Activated naive CD4-positive, alpha-beta T cell treated with Interleukin-2 at 50 U/mL for 16 hours (primary cell): ENCODE data around the gene INPP5A.

Experiments
- DNase-seq: peaks from one replicate; pipeline ENCODE4 v3.0.0-alpha.2; 2020

The INPP5A gene

DNA sequence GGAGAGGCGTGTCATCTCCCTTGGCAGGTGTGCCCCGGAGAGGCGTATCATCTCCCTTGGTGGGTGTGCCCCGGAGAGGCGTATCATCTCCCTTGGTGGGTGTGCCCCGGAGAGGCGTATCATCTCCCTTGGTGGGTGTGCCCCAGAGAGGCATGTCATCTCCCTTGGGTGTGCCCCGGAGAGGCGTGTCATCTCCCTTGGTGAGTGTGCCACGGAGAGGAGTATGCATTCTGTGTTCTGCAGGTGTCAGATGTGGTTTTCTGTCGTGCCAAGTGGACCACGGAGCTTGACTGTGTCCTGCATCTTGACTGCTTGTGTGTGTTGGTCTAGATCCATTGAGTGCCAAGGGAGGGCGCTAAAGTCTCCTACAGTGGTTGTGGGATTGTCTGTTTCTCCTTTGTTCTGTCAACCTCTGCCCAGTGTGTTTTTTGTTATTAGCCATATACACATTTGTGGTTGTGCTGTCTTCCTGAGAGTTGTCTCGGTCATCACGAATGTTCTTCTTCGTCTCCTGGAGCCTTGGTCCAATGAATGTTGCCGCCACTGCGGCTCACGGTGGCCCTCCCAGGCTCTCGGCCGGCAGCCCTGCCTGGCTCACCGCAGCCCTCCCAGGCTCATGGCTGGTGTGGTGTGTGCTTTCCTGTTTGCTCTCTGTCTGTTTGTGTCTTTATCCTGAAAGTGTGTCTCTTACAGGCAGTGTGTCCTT lies 96.8 kb downstream of the INPP5A start:
- DNase-seq = no peak

DNA sequence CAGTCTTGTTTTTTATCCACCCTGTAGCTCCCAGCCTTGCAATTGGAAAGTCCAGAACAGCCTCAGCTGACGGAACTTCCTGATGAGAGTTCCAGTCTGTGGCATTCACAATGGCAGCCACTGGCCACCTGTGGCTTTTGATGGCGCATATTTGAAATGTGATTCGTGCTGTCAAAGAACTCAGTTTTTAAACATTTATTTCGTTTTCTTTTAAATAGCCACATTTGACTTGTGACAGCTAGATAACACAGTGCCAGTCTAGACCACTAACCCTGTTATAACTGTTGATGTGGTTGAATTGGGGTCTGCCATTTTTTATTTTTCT lies 97.3 kb downstream of the INPP5A start:
- no peak for DNase-seq

DNA sequence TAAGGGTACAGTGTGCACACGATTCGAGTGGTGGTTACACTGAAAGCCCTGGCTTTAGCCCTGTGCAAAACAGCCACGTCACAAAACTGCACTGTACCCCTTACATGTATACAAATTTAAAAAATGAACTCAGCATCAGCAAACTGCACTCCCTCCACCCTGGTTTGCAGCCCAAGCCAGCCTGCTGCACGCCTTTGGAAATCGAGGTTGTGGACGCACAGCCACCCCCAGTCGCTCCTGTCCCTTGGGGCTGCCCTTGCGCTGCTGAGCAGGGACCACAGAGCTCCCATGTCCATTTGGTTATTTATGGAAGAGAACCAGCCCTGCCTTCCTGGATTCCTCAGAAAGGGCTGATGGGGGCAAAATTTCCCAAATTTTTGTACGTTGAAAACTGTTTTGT lies 98.8 kb downstream of the INPP5A start:
- no peak for DNase-seq

DNA sequence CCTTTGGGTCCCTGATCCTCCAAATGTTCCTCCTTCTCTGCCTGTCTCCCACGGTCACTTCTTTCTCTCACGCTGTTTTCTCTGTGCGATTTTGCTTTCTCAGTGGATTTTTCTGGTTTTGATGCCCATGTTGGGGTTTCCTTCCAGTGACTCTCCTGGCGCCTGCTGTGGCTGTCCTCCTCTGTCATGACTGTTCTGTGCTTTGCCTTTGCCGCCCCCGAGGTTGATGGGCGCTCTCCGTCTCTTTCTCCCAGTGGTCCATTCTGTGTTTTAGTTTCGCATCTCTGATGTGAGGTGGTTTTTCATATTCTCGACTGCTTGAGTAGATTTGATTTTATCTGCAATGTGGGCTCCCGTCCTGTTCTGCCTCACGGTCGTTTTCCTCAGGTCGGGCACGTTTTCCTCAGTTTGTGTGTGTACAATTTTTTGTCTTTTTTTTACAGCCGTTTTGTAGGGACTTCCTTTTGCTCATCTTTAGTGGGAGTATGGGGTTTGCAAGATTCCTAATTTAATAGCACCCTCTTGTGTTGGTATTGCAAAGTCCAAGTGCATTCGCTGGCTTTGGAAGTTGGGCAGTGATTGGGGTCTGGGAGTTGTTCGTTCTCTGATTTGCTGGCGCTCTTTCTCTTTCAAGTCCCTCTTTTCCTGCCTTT lies 100.0 kb downstream of the INPP5A start:
- no peak for DNase-seq

DNA sequence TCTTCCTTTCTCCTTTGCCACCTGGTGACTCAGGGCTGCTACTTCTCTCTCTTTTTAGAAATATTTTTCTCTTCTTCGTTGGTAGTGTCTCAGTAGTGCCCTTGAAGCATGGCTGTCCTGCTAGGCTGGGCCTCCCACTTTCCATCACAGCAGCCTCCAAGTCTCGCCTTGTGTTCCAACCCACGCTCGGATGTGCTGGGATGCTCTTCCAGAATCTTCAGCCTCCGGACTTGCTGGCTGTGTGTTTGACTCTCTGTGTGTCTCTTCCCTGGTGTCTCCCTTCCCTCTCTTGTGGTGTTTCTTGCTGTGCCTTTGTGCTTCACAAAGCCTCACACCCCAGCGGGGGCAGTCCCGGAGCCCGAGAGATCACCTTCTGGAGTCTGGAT lies 100.5 kb downstream of the INPP5A start:
- no peak for DNase-seq

DNA sequence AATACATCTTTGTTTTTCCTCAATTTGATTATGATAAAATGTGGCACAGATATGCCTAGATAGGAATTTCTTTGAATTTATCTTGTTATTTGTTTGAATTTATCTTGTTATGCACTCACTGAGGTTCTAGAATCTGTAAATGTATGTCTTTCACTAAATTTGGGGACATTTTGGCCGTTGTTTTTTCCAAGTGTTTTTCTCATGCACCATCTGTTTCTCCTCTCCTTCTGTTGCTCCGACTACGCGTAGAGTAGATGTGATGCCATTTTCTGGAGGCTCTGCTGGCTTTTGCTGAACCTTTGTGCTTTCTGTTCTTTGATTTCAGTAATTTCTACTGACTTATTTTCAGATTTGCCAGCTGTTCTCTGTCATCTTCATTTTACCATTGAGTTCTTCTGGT lies 101.9 kb downstream of the INPP5A start:
- no peak for DNase-seq

DNA sequence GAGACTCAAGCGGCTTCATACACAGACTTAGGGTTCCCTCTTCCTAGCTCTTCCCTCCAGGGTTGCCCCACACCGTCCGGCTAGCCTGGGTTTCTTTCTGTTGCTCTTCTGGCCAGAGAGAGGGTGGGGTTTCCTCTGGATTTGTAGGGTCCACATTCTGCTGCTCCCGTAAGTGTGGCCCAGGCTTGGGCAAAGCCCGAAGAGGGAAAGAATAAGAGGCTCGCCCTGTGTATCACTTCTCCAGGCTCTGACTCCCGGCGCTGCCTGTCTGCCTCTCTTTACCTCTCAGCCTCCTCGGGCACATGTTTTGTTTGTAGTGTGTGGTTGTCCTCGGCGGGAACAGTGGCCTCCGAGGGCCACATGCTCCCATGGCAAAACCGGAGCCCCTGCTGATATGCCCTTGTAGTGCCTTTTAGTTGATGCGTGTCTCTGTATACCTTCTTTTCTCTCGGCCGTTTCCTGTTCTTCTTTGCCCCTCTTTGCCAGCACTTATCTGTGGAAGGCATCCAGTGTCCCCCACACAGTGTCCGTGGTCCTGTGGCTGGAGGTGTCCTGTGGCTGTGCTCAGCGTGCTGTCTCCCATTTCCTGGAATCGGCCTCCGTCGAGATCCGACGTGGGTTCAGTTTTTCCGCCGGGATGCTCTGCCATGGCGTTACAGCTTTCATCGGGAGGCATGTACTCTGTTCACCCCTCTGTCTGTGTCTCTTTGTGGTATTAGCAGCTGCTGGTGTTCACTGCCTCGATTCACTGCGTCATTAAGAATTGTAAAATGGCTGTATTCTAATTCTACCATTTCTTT lies 102.9 kb downstream of the INPP5A start:
- DNase-seq = no peak

DNA sequence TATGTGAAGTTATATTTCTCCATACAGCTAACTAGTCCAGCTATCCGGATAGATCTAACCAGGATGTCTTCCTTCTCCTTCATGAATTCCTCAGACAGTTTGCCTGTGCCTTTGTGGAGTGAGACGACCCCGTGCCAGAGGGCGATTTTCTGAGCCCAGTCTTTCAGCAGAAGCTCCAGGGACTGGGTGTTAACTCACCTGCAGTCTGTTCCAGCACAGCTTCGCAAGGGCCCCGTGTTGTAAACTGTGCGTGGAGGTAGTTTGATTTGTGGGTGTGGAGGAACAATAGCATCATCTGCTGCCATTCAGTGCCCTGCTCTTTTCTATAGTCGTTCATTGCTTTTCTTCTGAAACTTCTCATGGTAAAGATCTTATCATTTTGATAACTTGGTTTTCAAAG lies 103.8 kb downstream of the INPP5A start:
- no peak for DNase-seq

DNA sequence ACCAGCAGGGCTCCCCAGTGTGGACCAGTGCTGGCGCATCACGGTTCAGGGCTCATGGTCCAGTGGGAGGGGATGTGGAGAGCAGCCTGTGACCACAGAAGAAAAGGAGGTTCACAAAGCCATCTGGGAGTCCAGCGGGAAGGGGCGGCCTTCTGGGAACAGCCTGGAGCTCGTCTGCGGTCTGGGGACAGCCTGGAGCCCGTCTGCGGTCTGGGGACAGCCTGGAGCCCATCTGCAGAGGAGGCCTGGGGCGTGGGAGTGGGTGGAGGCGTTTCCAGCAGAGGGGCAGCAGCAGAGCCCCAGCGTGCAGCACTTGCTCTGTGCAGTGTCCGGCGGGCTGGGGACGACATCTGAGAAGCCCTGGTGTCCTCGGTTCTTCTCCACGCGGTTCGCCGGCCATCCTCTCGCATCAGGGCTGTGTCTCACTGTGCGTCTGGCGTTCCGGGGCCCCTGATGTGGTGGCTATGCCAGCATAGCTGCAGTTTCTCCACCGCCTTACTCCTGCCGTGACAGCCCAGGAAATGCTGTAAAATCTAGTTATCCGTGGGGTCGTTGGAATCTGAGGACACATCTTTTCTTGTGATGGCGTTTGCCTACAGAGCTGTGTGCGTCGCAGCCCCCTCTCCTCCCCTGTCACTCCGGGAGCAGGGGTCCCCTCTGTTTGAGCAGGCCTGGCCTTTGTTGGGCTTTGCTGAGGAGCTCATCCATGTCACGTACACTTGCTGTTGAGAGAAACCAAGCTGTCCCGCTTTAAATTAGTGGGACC lies 104.6 kb downstream of the INPP5A start:
- DNase-seq = no peak

DNA sequence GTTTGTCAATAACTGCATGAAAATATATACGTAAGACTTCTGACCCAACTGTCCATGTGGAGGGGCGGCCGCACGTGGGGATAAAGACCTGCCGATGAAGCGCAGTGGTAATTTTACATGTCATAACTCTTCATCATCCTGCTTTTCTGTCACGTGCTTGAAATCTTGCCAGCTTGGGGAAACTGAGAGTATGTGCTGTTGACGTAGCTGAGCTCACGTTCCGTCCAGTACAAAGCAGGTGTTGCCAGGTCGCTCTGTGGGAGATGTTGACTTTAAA lies 105.1 kb downstream of the INPP5A start:
- DNase-seq = no peak

DNA sequence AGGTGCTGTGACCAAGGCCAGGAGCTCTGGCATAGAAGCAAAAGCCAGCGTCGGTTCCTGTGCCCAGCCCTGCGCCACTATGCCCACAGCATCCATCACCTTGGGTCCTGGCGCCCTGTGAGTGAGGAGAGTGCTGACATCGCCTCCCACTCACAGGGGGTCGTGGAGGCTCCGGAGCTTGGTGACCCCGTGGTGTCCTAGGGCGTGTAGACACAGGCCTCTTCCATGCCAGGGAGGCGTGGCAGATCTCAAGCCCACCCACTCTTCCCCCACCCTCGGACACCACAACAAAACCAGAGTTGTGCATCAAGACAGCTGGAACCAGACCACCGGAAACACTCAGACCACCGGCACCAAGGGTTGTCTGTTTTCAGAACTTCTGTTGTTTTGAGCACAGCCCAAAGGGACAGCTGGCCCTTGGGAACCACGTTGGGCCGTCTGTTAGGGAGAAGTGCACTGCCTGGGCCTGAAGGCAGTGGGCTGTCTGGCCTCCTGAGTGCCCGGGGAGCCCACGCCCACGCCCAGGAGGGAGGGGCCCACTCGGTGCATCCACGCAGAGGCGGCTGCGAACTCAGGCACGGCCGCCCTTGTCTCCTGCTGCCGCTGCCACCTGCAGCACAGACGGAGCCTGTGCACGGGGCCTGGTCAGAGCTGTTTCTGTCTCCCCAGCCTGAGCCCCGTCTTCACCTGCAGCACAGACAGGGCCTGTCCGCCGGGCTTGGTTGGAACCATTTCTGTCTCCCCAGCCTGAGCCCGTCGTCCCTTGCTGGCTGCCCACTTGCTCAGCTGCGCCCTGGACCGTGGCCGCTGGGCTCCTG lies 106.3 kb downstream of the INPP5A start:
- no peak for DNase-seq

DNA sequence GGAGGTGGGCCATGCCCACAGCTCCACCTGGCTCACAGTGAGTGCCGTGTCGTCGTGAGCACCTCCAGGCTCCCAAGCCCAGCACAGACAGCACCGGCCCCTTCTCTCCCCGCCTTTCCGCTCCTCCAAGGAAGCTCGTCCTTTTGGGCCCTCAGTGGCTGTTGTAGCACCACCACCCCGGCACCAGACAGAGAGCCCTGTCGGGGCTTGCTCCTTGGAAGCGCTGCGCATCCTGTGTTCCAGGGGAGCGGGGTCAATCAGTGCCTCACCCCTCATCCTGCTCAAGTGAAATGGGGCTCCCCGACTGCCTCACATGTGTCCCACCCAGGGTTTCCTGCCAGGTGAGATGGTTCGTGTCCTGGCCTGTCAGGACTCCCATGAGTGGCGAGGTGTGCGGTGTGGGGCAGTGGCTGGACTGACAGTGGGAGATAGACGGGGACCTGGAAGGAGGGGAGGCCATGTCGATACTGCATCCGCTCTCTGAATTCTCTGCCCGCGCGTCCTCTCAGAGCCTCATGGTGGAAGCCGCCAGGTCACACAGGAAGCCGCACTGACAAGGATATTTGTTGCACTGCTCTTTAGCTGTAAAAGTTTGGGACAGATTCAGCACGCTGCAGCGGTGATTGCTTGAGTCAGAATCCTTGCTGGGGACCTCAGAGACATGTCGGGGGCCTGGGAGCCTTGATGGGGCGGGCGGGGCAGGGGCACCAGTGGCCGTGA lies 107.1 kb downstream of the INPP5A start:
- DNase-seq = no peak

DNA sequence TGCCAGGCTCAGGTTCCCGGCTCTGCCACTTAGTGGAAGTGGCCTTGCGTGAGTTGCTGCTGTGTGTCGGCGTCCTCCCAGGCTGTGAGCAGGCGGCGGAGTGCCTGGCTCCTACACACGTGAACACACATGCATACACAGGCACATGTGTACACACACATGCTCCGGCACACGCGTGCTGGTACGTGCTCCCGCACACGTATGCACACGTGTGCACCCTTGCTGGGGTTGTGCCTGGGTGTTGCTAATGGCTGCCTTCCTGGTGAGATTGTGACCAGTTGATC lies 107.6 kb downstream of the INPP5A start:
- DNase-seq = no peak

DNA sequence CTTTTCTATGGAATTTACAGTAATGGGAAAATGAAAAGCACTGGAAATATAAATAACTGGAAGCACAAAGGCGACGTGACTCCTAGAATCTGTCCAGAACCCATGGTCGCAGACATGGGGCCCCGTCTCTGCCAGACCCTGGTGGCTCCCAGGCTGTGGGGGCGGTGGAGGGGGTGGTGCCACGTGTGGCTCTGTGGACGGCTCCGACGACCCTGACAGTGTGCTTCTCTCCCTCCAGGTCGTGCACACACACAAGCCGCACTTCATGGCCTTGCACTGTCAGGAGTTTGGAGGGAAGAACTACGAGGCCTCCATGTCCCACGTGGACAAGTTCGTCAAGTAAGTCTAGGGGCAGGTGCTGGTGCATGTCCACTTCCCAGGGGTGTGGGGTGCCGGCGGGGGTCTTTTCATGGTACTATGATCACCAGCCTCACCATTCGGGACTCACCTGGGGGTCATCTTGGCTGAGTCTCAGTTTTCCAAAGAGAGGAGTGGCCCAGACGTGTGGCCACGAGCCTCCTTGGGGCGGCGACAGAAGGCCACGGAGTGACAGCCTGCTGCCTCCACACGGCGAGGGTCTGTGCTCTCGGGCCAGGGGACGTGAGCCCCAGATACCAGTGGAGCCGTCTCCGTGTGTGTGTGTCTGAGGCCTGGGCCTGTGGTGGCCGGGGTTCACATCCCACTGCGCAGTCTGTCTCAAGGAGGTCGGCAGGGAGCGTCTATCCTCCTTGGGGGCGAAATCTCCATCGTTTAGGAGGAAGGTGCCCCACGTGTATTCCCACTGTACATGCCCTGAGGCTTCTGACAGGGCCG lies 108.2 kb downstream of the INPP5A start:
- no peak for DNase-seq

DNA sequence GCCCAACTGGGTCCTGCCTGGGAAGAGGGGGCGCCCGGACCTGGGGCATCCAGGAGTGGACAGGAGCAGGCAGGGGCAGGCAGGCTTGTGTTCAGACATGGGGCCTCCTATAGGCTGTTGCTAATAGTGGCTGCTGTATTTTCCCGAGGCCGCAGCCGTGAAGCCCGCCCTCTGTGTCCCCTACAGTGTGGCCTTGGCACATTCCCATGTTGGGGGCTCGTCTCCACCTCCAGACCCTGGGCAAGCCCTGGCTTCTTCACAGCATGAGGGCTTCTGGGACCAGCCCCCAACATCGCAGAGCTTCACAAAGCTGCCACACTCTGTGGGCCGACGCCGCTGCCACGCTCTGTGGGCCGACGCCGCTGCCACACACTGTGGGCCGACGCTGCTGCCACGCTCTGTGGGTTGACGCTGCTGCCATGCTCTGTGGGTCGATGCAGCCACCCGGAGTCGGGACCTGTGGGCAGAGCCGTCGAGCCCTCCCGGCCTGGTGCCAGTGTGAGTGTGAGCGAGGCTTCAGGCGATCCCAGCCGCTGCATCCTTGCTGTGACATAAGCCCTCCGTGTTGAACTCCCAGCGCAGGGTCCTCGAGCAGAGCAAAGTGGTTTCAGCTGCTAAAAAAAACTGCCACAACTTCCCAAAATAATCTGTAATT lies 109.0 kb downstream of the INPP5A start:
- DNase-seq = no peak

DNA sequence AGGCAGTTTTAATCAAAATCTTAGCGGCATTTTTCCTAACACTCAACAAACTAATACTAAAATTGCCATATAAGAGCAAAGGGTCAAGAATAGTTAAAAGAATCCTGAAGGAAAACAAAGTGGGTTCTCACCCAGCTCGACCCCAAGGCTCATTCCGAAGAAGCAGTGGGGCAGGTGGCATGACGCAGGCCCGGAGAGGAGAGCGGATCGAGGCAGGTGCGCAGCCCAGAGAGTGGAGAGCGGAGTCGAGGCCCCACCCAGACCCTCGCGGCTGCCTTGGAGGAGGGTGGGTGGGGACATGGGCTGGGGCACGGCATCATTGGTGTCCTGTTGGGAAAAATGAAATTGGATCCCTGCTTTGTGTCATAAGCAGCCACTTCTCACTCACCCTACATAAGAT lies 109.8 kb downstream of the INPP5A start:
- DNase-seq = no peak

DNA sequence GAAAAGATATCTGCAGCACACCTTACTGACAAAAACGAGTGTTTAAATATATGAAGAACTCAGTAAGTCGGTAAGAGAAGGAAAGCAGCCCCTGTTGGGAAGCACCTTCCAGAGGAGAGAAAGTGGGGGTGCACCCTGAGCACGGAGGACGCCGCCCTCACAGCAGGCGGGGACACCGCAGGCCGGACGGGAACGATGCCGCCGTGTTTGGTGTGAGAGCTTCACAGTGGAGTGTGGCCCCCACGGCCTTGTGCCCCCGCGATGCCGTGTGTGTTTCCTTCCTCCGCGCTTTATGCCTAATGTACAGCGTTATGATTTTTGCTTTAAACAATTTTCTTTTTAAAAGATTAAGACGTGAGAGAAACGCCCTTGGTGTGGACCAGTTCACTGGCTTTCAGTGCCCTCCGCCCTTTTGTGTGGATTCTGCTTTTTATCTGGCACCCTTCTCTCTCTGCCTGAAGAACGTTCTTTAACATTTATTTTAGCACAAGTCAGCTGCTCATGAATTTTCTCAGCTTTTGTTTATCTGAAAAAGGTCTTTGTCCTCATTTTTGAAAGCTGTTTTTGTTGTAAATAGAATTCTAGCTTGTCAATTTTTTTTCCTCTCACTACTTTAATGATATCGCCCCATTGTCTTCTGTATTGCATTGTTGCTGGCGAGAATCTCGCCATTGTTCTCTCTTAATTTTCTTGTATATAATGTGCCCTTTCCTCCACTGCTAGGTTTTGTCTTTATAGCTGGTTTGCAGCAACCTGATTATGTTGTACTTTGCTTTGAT lies 110.7 kb downstream of the INPP5A start:
- no peak for DNase-seq

DNA sequence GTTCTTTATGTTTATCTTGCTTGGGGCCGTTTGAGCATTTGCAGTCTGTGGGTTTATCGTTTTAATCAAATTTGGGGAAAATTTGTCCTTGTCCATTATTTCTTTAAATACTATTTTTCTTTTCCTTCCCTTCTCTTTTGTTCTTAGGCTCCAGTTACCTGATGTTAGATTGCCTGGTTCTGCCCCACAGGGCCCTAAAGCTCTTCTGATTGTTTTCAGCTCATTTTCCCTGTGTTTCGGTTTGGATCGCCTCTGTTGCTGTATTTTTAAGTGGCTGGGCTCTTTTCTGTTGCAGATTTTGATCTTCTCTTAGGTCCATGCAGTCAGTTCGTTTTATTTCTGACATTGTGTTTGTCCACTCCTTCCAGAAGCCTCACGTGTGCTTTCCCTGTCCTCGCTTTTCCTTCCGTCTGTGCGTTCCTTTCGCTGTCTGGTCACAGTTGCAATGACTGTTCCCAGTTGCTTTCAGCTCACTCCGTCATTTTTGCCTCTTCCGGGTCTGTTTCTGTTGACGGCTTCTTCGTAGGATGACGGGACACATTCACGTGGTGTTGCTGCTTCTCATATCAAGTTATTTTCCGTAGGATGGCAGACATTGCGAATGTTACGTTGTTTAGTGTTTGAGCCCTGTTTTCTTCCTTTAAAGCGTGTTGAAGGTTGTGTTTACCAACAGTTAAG lies 111.4 kb downstream of the INPP5A start:
- no peak for DNase-seq

DNA sequence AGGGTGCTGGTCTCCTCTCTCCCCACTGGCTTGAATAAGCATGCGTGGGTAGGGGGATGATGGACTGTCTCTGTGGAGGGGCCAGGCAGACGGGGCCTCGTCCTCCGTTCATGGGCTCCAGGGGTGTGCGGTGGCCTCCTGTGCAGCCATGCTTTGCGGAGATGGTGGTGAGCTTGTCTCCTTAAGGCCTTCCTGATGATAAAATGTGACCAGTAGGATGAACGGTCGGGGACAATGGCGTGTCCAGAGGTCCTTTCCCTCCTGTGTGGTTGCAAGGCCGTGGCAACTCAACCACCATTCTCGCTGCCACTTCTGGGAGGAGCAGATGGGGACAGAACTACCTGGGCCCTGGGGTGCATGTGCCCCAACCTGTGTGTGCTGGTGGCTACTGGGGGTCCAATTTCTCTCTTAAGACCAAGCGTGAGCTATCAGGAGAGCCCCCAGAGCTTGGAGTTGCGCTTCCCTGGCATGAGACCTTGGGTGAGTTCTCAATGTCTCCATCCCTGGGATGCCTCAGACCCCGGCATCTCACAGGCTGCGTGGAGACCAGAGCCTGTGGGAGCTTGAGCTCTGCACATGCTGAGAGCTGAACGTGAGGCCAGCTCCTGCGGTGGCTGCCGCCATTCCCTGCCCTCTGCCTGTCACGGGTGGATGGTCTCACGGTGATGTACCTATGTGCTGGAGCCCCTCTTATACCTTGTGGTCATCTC lies 112.2 kb downstream of the INPP5A start:
- no peak for DNase-seq
